Forelimb muscle (tissue), 1 donor: ENCODE measurements around the gene ZSCAN1. TPM values are rescaled to one million over a fixed set of nuclear protein-coding genes. Genes with fewer than 3 reads are reported as not detected.
A peak's percentile ranks its signal among the peaks of the same experiment; 100 is the strongest.

ENCODE experiments used
- DNase-seq: peaks from one replicate; pipeline ENCODE4 v3.0.0-alpha.2; 2013; ENCODE audit warnings: low read depth
- polyA plus RNA-seq: library from polyadenylated mRNA; unstranded; fragments of 120-200 nt; gene quantifications from one replicate; pipeline ENCODE4 v1.2.1, GENCODE V29; 2013; ENCODE audit not compliant: insufficient read length

Gene ZSCAN1
- polyA plus RNA-seq, 1 donor, result 0.91 TPM

DNA sequence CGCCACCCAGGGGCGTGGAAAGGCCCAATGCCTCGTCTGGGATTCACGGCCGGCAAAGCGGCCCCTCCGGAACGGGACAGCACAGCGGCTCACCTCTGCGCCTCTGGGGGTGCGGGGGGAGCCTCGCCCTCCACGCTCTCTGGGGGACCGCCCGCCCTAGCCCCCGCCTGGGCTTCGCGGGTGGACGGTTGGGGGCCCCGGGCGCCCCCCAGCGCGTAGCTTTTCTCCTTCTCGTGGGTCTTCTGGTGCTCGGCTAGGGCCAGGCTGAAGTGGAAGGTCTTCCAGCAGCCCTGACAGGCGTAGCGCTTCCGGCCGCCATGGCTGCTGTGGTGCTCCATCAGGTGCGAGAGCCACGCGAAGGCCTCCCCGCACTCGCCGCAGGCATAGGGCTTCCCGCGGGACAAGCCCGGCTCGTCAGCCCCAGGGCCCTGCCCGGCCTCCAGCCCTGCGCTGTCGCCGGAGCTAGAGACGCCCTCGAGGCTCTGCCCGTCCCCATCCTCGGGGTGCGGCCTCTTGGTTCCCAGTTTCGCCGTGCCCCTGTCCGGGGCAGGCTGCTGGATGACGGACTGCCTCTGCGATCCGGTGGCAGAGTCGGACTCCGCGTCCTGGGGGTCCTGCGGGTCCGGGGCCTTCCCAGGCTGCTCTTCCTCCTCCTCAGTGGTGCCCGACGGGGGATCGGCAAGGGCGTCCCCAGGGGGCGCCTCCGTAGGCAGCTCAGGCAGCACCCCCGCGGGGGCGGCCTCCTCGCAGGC lies 50.9 kb downstream of the ZSCAN1 start:
- DNase-seq, result no peak

DNA sequence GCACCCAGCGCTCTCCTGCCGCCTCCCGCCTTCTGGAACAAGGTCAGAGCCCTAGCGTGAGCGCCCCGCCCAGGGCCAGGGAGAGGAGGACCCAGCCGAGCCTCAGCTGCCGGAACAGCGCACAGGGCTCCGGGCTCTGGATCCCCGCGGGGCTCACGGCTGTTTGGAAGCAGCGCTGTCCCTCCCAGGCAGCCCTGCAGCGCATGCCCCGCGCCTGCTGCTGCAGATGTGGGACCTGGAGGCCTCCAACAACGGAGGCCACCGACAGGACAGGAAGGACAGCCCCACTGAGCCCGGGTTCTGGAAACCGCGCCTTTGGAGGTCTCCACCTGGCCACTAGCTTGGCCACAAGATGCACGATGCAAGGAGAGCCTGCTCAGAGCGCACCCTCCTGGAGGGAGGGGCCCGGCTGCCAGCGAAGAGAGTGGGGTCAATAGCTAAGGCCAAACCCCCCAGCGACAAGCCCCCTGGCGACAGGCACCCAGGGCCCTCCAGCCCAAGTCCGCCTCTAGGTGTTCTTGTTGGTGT lies 51.6 kb downstream of the ZSCAN1 start:
- DNase-seq, result no peak

DNA sequence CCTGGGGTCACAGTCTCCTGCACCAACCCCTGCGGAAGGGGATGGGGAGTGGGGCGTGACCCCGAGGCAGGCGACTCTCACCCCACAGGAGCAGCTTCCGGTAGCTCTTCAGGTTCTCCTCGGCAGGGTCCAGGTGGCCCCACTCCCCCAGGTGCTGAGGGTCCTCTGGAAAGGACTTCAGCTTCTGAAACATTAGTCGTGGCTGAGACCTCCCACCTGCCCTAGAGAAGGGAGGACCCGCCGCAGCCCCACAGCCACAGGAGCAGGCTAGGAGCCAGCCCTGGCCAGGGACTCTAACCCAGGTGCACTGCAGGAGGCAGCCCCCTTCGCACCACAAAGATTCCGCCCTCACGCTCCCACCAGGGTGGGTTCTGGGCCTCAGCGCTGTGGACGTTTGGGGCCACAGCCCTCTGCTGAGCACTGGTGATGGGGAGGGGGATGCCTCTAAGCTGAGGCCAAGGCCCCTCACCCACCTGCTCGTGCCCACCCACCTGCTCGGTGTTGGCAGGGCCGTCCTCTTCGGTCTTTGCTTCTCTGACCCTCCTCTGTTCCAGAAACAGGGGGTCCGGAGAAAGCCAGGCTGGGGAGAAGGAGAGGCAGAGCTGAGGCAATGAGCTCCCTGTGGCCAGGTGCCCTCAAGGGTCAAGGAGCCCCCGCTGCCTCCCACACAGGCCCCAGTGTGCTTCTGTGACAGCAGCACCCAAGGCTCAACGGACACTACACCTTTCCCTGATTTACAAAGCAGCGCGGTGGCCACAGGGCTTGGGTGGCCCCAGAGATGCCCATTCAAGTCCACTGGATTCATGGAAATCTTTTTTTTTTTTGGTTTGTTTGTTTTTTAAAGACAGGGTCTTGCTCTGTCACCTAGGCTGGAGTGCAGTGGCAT lies 53.2 kb downstream of the ZSCAN1 start:
- no peak for DNase-seq

DNA sequence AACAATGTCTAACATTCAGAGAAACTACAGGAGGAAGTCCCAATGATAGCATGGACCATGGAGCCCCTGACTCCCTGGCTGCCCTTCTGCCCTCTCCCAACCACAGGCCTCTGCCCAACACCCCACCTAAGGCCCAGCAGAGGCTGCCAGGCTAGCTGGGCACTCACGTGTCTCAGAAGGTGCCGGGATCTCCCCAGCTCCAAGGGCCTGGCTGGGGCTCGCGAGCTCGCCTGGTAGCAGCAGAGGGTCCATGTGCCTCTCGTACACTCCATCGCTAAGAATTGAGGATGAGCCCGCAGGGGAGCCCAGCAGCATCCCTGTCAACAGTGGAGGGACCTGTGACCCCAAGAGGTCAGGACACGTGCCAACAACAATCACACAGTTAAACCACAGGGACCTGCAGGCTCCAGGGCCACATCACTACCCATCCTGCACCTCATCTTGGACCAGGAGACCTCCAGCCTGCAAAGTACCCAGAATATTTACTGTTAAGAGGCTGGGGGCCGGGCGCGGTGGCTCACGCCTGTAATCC lies 54.8 kb downstream of the ZSCAN1 start:
- no peak for DNase-seq

DNA sequence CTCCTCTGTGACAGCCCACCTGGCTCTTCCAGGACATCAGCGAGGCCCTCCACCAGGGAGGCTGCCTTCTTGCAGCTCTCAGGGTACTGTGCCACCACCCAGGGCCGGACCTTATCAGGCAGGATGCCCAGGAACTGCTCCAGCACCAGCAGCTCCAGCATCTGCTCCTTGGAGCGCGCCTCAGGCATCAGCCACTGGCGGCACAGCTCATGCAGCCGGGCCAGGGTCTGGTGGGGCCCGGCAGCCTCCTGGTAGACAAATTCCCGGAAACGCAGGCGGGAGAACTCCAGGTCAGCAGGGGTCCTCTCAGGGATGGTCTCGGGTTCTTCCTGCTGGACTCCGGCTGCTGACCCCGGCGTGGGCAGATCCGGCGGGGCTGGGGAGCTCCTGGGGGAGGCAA lies 56.0 kb downstream of the ZSCAN1 start:
- DNase-seq, result no peak

DNA sequence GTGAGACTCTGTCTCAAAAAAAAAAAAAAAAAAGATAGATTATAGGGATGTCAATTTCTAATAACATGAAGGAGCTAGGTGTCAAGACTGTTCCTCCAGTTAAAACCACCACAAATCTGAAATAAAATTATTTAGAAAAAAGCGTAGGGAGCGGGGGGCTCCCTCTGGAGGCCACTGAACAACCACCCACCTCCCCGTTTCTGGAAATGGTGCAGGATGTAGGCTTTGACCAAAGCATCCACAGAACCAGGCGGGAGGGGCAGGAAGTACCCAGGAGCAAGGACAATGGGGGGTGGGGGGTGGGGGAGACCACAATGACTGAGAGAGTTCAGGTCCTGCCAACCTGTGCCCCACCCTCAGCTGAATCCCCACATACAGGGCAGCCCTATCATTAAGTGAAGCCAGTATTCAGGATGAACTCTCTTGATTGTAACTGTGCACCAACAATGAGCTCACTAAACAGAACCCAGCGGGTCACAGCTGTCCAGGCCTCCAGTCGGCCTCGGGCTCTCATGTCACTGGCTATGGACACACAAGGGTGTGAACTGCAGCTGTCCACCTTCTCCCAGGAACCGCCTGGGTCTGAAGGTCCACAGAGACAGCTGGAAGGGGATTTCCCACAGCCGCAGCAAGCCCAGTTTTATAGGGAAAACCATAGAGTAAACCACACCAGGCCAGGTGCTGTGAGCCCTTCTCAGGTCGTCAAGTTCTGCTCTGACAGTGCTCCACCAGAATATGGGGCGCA lies 57.6 kb downstream of the ZSCAN1 start:
- no peak for DNase-seq

DNA sequence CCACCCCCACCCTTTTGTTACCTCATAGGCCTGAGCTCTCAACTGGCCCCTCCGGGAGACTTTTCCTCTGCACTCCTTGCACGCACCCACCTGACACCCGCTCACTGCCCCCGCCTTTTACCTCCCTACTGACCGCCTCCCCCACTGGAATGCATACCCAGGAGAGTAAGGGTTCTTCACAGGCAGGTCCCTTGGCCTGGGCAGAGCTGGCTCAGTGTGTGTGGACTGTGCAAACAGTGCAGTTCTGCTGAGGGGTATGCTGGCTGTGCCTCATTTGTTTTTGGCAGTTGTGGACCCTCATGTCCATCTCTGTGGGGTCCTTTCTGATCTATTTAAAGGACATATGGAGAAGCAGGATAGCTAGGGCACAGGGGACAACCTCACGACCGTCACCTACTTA lies 59.2 kb downstream of the ZSCAN1 start:
- DNase-seq, result no peak

DNA sequence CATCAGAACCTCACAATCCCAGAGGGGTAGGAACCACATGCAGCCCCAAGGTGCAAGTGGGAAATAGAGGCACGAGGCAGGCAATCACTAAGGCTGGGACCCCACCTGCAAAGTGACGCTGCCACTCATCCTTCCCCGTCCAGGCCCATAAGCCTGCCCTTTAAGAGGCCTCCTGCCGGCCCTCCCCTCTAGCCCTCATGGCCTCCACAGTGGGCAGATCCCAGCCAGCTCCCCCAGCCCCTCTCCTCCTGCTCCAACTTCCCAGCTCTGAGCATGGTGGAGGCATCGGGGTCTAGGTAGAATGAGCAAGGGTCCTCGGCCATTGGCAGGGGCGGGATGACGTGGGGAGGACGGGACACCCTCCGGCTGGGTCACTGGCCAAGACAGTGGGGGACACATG lies 61.5 kb downstream of the ZSCAN1 start:
- DNase-seq, result no peak

DNA sequence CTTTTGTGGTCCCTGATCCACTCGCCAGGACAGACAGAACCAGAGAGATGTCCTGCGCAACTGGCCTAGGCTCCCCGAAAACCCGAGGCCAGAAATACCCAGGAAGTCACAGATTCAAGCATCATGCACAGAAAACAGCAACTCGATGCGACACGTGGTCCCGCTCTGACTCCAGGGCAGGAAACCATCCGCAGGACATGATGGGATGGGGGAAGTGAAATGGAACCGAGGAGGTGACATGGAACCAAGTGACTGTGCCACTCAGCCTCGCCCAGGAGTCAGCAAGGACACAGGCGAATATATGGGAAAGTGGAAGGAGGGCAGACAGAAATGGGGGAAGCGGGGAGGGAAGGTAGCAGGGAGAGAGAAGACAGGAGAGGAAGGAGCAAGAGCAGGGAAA lies 63.1 kb downstream of the ZSCAN1 start:
- no peak for DNase-seq

DNA sequence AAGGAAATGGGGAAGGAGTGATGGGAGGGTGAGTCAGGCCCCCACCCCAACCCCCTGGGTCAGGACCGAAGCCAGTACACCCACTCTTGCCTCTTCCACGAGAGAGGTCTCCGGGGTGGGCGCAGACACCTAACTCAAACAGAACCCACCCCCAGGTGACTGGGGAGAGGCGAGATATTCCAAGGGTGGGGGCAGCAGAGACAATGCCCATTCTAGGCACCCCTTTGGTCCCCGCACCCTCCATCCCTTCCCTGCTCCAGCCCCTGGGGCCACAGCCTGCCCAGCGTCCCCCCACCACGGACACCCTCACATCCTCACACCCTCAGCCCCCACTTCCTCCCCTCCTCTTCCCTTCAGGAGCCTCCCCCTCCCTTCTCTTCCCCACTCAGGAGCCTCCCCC lies 63.5 kb downstream of the ZSCAN1 start:
- no peak for DNase-seq

DNA sequence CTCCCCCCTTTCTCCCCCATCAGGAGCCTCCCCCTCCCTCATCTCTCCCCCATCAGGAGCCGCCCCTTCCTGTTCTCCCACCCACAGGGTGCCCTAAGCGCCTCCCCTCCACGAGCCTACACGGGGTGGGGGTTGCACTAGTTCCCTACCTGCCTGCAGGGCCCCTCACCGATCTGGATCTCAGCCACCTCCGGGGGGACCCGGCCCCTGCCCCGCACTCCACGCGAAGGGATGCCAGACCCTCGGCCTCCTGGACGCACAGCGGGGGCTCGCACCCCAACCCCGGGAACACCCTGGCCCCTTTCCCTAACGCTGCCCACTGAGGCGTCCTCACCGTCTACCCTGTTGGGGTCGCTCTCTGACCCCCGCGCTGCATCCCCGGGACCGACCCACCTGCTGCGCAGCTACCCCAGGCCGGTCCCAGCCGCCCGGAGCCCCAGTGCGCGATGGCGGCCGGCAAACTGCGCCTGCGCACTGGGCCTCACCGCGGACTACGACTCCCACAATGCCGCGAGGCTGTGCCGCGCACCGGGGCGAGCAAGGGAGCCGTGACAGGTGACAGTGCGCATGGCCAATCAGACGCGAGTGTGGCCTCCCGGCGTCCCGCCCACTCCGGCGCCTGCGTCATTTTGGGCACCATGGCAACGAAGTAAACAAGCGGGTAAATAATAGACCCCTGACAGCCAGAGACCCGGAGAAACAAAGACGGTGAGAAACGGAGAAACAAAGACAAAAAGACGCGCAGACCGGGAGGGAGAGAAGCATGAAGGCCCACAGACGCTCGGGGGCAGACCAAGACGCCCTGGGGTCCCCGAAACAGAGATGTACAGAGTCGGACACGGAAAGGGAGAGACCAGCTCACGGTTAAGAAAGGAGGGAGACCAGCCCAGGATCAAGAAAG lies 64.2 kb downstream of the ZSCAN1 start, which contains the start of gene ZSCAN18:
ZSCAN18 (minus strand) TSS at position 451 of the 901 bp plus-strand sequence. CDS start 7,964 bp downstream, outside the sequence.
- DNase-seq, result peak; percentile 92

DNA sequence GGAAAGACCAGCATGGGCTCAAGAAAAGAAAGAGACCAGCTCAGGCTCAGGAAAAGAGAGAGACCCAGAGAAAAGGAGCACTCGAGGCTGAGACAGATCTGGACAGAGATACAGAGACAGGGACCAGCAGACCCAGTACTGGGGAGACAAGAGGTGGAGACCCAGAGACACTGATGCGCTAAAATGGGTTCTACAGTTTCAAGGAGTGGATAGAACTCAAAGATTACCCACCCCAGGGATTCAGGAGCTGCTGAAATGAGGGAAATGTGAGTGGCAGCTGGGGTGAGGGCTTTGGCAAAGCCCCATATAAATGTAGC lies 64.8 kb downstream of the ZSCAN1 start:
- DNase-seq, result no peak

Other genes starting within 250 kb of the ZSCAN1 start
- 5.4 TPM for gene ZNF552, start 219.1 kb upstream of the ZSCAN1 start, polyA plus RNA-seq
- 5.1 TPM for gene ZNF587B, start 203.7 kb upstream of the ZSCAN1 start, polyA plus RNA-seq
- 16.9 TPM for gene ZNF587, start 184.2 kb upstream of the ZSCAN1 start, polyA plus RNA-seq
- gene ZNF814, start 145.0 kb upstream of the ZSCAN1 start, polyA plus RNA-seq, result 22.7 TPM
- gene ZNF417, start 117.4 kb upstream of the ZSCAN1 start, polyA plus RNA-seq, result 14.2 TPM
- 10.5 TPM for gene ZNF418, start 98.6 kb upstream of the ZSCAN1 start, polyA plus RNA-seq
- 6.0 TPM for gene ZNF256, start 86.3 kb upstream of the ZSCAN1 start, polyA plus RNA-seq
- gene C19orf18, start 59.5 kb upstream of the ZSCAN1 start, polyA plus RNA-seq, result 1.5 TPM
- gene ZNF606, start 31.2 kb upstream of the ZSCAN1 start, polyA plus RNA-seq, result 10.5 TPM
- gene ZNF135, start 25.3 kb downstream of the ZSCAN1 start, polyA plus RNA-seq, result 12.5 TPM
- 51.1 TPM for gene ZSCAN18, start 64.2 kb downstream of the ZSCAN1 start, polyA plus RNA-seq
- 10.6 TPM for gene ZNF329, start 116.8 kb downstream of the ZSCAN1 start, polyA plus RNA-seq
- 8.3 TPM for gene ZNF274, start 149.0 kb downstream of the ZSCAN1 start, polyA plus RNA-seq
- 14.6 TPM for gene ZNF544, start 194.9 kb downstream of the ZSCAN1 start, polyA plus RNA-seq
- 5.3 TPM for gene ZNF8, start 244.9 kb downstream of the ZSCAN1 start, polyA plus RNA-seq